SW 1271 (cell line): ENCODE data around the gene FAT2.

ENCODE experiments used
- DNase-seq, 2 experiments: peaks; one replicate each; lab custom pipeline; 2025; lab: John Stamatoyannopoulos, UW

FAT2 gene

GRCh38 chr5:151591144-151591819, at the start of gene FAT2:
Gene FAT2, minus strand, starts transcription at chr5:151591331. Its CDS starts 22,400 bp downstream, at chr5:151568931.
- DNase-seq, result no peak

- DNase-seq, result no peak
Observed at GRCh38 chr5:151638619-151639018, 47.5 kb upstream of the FAT2 start.

- no peak for DNase-seq
Observed at GRCh38 chr5:151637676-151638075, 46.5 kb upstream of the FAT2 start.

GRCh38 chr5:151633892-151634291, 42.8 kb upstream of the FAT2 start:
- no peak for DNase-seq

GRCh38 chr5:151632941-151633340, 41.8 kb upstream of the FAT2 start:
- DNase-seq, result no peak

- no peak for DNase-seq
Observed at GRCh38 chr5:151632524-151632923, 41.4 kb upstream of the FAT2 start.

GRCh38 chr5:151631941-151632340, 40.8 kb upstream of the FAT2 start:
- DNase-seq, result no peak

- no peak for DNase-seq
Observed at GRCh38 chr5:151630088-151630487, 39.0 kb upstream of the FAT2 start.

- DNase-seq, result no peak
Observed at GRCh38 chr5:151628112-151628823, 37.1 kb upstream of the FAT2 start.

- DNase-seq, result no peak
Observed at GRCh38 chr5:151627650-151628049, 36.5 kb upstream of the FAT2 start.

- no peak for DNase-seq
Observed at GRCh38 chr5:151625285-151625684, 34.2 kb upstream of the FAT2 start.

- DNase-seq, result no peak
Observed at GRCh38 chr5:151624476-151624875, 33.3 kb upstream of the FAT2 start.

GRCh38 chr5:151622367-151623088, 31.4 kb upstream of the FAT2 start:
- no peak for DNase-seq

- no peak for DNase-seq
Observed at GRCh38 chr5:151620461-151620840, 29.3 kb upstream of the FAT2 start.

- DNase-seq, result no peak
Observed at GRCh38 chr5:151619812-151620460, 28.8 kb upstream of the FAT2 start.

- no peak for DNase-seq
Observed at GRCh38 chr5:151618907-151619306, 27.8 kb upstream of the FAT2 start.

GRCh38 chr5:151617841-151618710, 26.9 kb upstream of the FAT2 start:
- no peak for DNase-seq

- DNase-seq, result no peak
Observed at GRCh38 chr5:151617383-151617840, 26.3 kb upstream of the FAT2 start.

- no peak for DNase-seq
Observed at GRCh38 chr5:151615431-151615830, 24.3 kb upstream of the FAT2 start.

- no peak for DNase-seq
Observed at GRCh38 chr5:151614565-151614964, 23.4 kb upstream of the FAT2 start.

GRCh38 chr5:151612689-151613427, 21.7 kb upstream of the FAT2 start:
- no peak for DNase-seq
